IMR-90 (cell line): ENCODE data around the gene DSCAM.

ENCODE experiments used
- RAD21 ChIP-seq: IDR thresholded peaks from 2 replicates; pipeline ENCODE4 v1.6.1; 2012; ENCODE audit warnings: low read length, improper control_type of control experiment
- RCOR1 ChIP-seq: IDR thresholded peaks from 2 replicates; pipeline ENCODE4 v1.6.1; 2012; ENCODE audit warnings: mild to moderate bottlenecking, low read length, improper control_type of control experiment; ENCODE audit not compliant: insufficient replicate concordance
- RFX5 ChIP-seq: IDR thresholded peaks from 2 replicates; pipeline ENCODE4 v1.8.0; 2012; ENCODE audit warnings: low read depth, mild to moderate bottlenecking, low read length, moderate library complexity
- TF ChIP-seq, protein P1 (sequence below): conservative IDR thresholded peaks from 2 replicates; pipeline ENCODE4 v1.5.1; 2012; ENCODE audit warnings: mild to moderate bottlenecking, low read depth, low read length, improper control_type of control experiment

GRCh38 chr21:40334159-40334558 is 512.8 kb downstream of the DSCAM start:
- TF ChIP-seq RFX5 (no peak), RAD21 (no peak), RCOR1 (no peak)
- TF ChIP-seq, protein P1, sequence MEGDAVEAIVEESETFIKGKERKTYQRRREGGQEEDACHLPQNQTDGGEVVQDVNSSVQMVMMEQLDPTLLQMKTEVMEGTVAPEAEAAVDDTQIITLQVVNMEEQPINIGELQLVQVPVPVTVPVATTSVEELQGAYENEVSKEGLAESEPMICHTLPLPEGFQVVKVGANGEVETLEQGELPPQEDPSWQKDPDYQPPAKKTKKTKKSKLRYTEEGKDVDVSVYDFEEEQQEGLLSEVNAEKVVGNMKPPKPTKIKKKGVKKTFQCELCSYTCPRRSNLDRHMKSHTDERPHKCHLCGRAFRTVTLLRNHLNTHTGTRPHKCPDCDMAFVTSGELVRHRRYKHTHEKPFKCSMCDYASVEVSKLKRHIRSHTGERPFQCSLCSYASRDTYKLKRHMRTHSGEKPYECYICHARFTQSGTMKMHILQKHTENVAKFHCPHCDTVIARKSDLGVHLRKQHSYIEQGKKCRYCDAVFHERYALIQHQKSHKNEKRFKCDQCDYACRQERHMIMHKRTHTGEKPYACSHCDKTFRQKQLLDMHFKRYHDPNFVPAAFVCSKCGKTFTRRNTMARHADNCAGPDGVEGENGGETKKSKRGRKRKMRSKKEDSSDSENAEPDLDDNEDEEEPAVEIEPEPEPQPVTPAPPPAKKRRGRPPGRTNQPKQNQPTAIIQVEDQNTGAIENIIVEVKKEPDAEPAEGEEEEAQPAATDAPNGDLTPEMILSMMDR: no peak
